ENCODE results near the gene GABRR2.

Gene GABRR2

GRCh38 chr6:89257781-89258180 lies 57.3 kb downstream of the GABRR2 start:
- Histone ChIP-seq H3K79me2 (ENCODE audit: insufficient read depth, low read length) (no peaks in the 10 kb centered on the region), H3K9ac (ENCODE audit: low read depth, low read length, poor library complexity, severe bottlenecking) (no peak overlapping the region), H3K4me2 (ENCODE audit: low read depth, low read length, poor library complexity, severe bottlenecking) (no peak overlapping the region), H3K27me3 (ENCODE audit: insufficient read depth, low read length, poor library complexity, severe bottlenecking) (no peaks in the 10 kb centered on the region), H3K4me1 (ENCODE audit: insufficient read depth, low read length, poor library complexity, severe bottlenecking) (peaks cover 26% of the 10 kb centered on the region), H4K20me1 (ENCODE audit: insufficient read depth, low read length, poor library complexity, severe bottlenecking) (no peaks in the 10 kb centered on the region), H3K36me3 (ENCODE audit: insufficient read depth, low read length) (no peaks in the 10 kb centered on the region), H3K4me3 (ENCODE audit: low read length, poor library complexity, severe bottlenecking) (no peak overlapping the region), H3F3A (ENCODE audit: low read depth) (no peaks in the 10 kb centered on the region), H2AFZ (ENCODE audit: low read length) (no peak overlapping the region), H3K9me2 (replicated peaks; ENCODE audit: low read depth, low read length) (no peaks in the 10 kb centered on the region), H3K9me3 (ENCODE audit: insufficient read depth, low read depth, low read length) (no peaks in the 10 kb centered on the region)
- no peak for TF ChIP-seq CTCF (conservative IDR thresholded peaks at IDR 0.05; ENCODE audit: low read length)
- TF ChIP-seq EZH2phosphoT487 (IDR thresholded peaks at IDR 0.05; ENCODE audit: borderline replicate concordance): no peak

GRCh38 chr6:89257346-89257745 lies 57.8 kb downstream of the GABRR2 start:
- H3K4me2 ChIP-seq (ENCODE audit: low read depth, low read length, poor library complexity, severe bottlenecking): no peak overlapping the region
- no peak overlapping the region for H3K9ac ChIP-seq (ENCODE audit: low read depth, low read length, poor library complexity, severe bottlenecking)
- H3K36me3 ChIP-seq (ENCODE audit: insufficient read depth, low read length): no peaks in the 10 kb centered on the region
- no peaks in the 10 kb centered on the region for H3K9me3 ChIP-seq (ENCODE audit: insufficient read depth, low read depth, low read length)
- H3K4me3 ChIP-seq (ENCODE audit: low read length, poor library complexity, severe bottlenecking): no peak overlapping the region
- TF ChIP-seq EZH2phosphoT487 (IDR thresholded peaks at IDR 0.05; ENCODE audit: borderline replicate concordance): no peak
- no peak for TF ChIP-seq CTCF (conservative IDR thresholded peaks at IDR 0.05; ENCODE audit: low read length)
- no peaks in the 10 kb centered on the region for H3F3A ChIP-seq (ENCODE audit: low read depth)
- no peaks in the 10 kb centered on the region for H3K27me3 ChIP-seq (ENCODE audit: insufficient read depth, low read length, poor library complexity, severe bottlenecking)
- H4K20me1 ChIP-seq (ENCODE audit: insufficient read depth, low read length, poor library complexity, severe bottlenecking): no peaks in the 10 kb centered on the region
- H3K9me2 ChIP-seq (replicated peaks; ENCODE audit: low read depth, low read length): no peaks in the 10 kb centered on the region
- H2AFZ ChIP-seq (ENCODE audit: low read length): no peak overlapping the region
- peaks cover 26% of the 10 kb centered on the region for H3K4me1 ChIP-seq (ENCODE audit: insufficient read depth, low read length, poor library complexity, severe bottlenecking)
- no peaks in the 10 kb centered on the region for H3K79me2 ChIP-seq (ENCODE audit: insufficient read depth, low read length)

- no peaks in the 10 kb centered on the region for H4K20me1 ChIP-seq (ENCODE audit: insufficient read depth, low read length, poor library complexity, severe bottlenecking)
- H3K27me3 ChIP-seq (ENCODE audit: insufficient read depth, low read length, poor library complexity, severe bottlenecking): no peaks in the 10 kb centered on the region
- no peak overlapping the region for H3K4me2 ChIP-seq (ENCODE audit: low read depth, low read length, poor library complexity, severe bottlenecking)
- no peaks in the 10 kb centered on the region for H3K9me2 ChIP-seq (replicated peaks; ENCODE audit: low read depth, low read length)
- H3F3A ChIP-seq (ENCODE audit: low read depth): no peaks in the 10 kb centered on the region
- no peaks in the 10 kb centered on the region for H3K79me2 ChIP-seq (ENCODE audit: insufficient read depth, low read length)
- no peaks in the 10 kb centered on the region for H3K36me3 ChIP-seq (ENCODE audit: insufficient read depth, low read length)
- H3K4me1 ChIP-seq (ENCODE audit: insufficient read depth, low read length, poor library complexity, severe bottlenecking): peaks cover 11% of the 10 kb centered on the region
- TF ChIP-seq CTCF (conservative IDR thresholded peaks at IDR 0.05; ENCODE audit: low read length) (no peak), EZH2phosphoT487 (IDR thresholded peaks at IDR 0.05; ENCODE audit: borderline replicate concordance) (no peak)
- no peak overlapping the region for H3K4me3 ChIP-seq (ENCODE audit: low read length, poor library complexity, severe bottlenecking)
- H3K9me3 ChIP-seq (ENCODE audit: insufficient read depth, low read depth, low read length): no peaks in the 10 kb centered on the region
- H3K9ac ChIP-seq (ENCODE audit: low read depth, low read length, poor library complexity, severe bottlenecking): no peak overlapping the region
- H2AFZ ChIP-seq (ENCODE audit: low read length): no peak overlapping the region
These were observed 59.7 kb downstream of the GABRR2 start for GRCh38 chr6:89255417-89255816.

Measured in Loucy (cell line).